Fibroblast of skin of left quadriceps (primary cell): ENCODE measurements around the gene MAST2.
"Not testable (repeated sequence)": the region's sequence is repeated elsewhere in the genome, so short reads cannot be mapped to it uniquely, and the experiment has no call there.

Experiments used
- DNase-seq, 2 experiments: peaks; one replicate each; pipeline ENCODE4 v3.0.0-alpha.2; 2013; ENCODE audit warnings: low read depth in 2 of 2

The MAST2 gene

GRCh38 chr1:45857755-45858492 is 54.5 kb downstream of the MAST2 start:
- not testable (repeated sequence) for DNase-seq

GRCh38 chr1:45859221-45859620 is 55.8 kb downstream of the MAST2 start:
- DNase-seq = no peak

GRCh38 chr1:45862008-45862407 is 58.6 kb downstream of the MAST2 start:
- DNase-seq = no peak

GRCh38 chr1:45863218-45863617 is 59.8 kb downstream of the MAST2 start:
- no peak for DNase-seq

- no peak for DNase-seq
These were observed 61.0 kb downstream of the MAST2 start for GRCh38 chr1:45864167-45865106.

- no peak for DNase-seq
These were observed 64.4 kb downstream of the MAST2 start for GRCh38 chr1:45867697-45868348.

GRCh38 chr1:45868861-45869260 is 65.4 kb downstream of the MAST2 start:
- DNase-seq = no peak

- no peak for DNase-seq
These were observed 67.1 kb downstream of the MAST2 start for GRCh38 chr1:45870500-45870899.

GRCh38 chr1:45872173-45872801 is 68.9 kb downstream of the MAST2 start:
- not testable (repeated sequence) for DNase-seq

- DNase-seq = no peak
These were observed 72.7 kb downstream of the MAST2 start for GRCh38 chr1:45876000-45876617.

GRCh38 chr1:45877264-45877663 is 73.9 kb downstream of the MAST2 start:
- no peak for DNase-seq

GRCh38 chr1:45879885-45880598 is 76.6 kb downstream of the MAST2 start:
- no peak for DNase-seq

GRCh38 chr1:45880930-45881329 is 77.5 kb downstream of the MAST2 start:
- DNase-seq = no peak

GRCh38 chr1:45883658-45884057 is 80.2 kb downstream of the MAST2 start:
- DNase-seq = no peak

- DNase-seq = no peak
These were observed 81.3 kb downstream of the MAST2 start for GRCh38 chr1:45884700-45885099.

GRCh38 chr1:45886229-45886628 is 82.8 kb downstream of the MAST2 start:
- no peak for DNase-seq

GRCh38 chr1:45887156-45887842 is 83.9 kb downstream of the MAST2 start:
- no peak for DNase-seq

GRCh38 chr1:45890078-45890477 is 86.7 kb downstream of the MAST2 start:
- DNase-seq = no peak

GRCh38 chr1:45891087-45891486 is 87.7 kb downstream of the MAST2 start:
- no peak for DNase-seq
